RPMI8226 (cell line): ENCODE results near the gene ESR1.
"Not testable (repeated sequence)": the region's sequence is repeated elsewhere in the genome, so short reads cannot be mapped to it uniquely, and the experiment has no call there.

Source experiments
- DNase-seq: peaks from one replicate; pipeline ENCODE4 v3.0.0-alpha.2; 2015

The ESR1 gene

GRCh38 chr6:152062476-152062875 lies 255.0 kb downstream of the ESR1 start:
- no peak for DNase-seq

DNA sequence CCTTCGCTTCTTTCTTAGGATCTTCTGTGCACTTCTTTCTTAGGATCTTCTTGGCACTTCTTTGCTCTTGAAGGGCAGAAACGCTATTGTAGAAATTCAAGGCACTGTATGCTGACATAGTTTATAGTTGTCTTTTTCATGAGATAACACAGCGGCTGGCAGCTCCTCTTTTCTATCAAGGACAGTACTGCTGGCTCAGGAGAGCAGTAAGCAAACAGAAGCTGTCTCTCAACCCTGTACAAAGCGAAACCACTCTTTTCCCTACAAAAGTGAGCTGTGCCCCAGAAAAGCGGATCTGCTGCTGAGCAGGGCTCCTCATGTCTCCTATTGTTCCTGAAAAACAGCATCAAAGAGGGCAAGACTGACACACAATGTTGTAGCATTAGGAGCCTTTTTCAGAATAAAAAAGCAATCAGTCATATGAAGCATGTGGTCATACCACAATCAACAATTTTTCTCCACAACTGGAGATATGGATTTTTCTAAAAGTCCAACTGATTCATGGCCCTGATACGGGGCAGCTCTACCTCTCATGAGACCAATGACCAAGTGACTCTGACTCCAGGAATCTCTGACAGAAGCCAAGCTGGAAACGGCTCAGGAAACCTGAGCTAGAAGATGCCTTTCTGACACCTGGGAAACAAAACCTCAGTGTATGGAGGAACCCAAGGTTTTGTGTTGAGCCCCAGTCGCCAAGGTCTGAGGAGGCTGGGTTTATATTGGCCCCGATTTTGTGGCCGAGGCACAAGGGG lies 255.9 kb downstream of the ESR1 start:
- peak; percentile 6 for DNase-seq

GRCh38 chr6:152068622-152069261 lies 261.3 kb downstream of the ESR1 start:
- DNase-seq = no peak

DNA sequence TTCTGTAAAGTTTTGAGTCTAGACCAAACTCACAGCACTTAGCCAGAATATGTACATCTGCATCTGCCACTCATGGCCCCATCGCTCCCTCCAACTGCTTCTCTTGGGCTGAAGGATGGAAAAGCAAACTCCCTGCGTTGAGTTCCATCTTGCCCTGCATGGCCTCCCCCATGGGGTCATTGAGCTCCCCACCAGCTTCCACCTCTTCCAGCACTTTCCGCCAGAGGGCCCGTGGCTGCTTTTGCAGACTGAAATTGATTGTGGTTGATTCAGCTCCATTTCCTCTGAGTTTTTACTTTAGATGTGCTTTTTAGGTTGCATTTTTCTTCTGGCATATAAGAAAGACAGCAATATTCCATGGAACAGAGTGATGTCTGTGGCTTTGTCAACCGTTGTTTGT lies 263.1 kb downstream of the ESR1 start:
- DNase-seq = no peak

DNA sequence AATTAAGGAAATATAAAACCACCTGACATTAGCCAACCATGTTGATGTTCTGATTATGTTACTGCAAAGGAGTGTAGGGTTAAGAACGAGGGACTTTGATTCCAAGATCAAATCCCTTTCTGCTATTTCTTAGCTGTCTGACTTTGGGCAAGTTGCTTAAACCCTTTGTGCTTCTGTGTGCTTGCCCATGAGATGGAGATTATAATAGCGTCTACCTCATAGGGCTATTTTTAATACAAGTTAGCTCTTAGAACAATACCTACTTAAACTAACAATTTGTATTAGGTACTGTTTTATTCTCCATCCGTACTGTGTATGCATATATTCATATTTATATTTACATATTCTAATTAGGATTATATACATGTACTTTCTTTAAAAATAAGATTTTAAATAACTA lies 263.8 kb downstream of the ESR1 start:
- DNase-seq = no peak

DNA sequence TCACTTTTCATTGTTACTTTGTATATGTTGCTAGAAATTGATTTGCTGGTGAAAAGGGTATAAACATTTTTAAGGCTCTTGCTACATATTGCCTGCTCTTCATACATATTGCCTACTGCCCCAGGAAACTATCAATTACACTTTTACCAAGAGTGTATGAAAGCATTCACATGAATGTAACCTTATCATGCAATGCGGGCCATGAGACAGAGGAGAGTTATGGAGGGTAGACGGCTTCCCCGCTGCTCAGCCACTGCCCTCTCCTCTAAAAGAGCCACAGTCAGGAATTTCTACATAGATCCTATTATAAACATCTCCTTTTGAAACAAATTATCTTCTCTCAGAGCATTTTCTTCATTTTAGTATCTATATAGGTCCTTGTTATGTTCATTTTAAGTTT lies 264.4 kb downstream of the ESR1 start:
- DNase-seq = no peak

GRCh38 chr6:152076242-152076641 lies 268.8 kb downstream of the ESR1 start:
- not testable (repeated sequence) for DNase-seq

- no peak for DNase-seq
Measured at GRCh38 chr6:152078001-152078400, 270.5 kb downstream of the ESR1 start.

DNA sequence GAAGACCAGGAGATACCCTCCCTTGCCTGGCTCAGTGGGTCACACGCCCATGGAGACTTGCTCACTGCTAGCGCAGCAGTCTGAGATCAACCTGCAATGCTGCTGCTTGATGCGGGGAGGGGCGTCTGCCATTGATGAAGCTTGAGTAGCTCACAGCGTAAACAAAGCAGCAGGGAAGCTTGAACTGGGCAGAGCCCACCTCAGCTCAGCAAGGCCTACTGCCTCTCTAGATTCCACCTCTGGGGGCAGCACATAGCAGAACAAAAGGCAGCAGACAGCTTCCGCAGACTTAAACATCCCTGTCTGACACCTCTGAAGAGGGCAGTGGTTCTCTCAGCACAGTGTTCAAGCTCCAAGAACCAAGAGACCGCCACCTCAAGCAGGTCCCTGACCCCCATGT lies 271.3 kb downstream of the ESR1 start:
- DNase-seq = no peak

- DNase-seq = no peak
Measured at GRCh38 chr6:152085451-152085921, 278.0 kb downstream of the ESR1 start.

GRCh38 chr6:152086223-152086873 lies 278.9 kb downstream of the ESR1 start:
- no peak for DNase-seq

GRCh38 chr6:152087096-152087495 lies 279.6 kb downstream of the ESR1 start:
- DNase-seq = no peak

DNA sequence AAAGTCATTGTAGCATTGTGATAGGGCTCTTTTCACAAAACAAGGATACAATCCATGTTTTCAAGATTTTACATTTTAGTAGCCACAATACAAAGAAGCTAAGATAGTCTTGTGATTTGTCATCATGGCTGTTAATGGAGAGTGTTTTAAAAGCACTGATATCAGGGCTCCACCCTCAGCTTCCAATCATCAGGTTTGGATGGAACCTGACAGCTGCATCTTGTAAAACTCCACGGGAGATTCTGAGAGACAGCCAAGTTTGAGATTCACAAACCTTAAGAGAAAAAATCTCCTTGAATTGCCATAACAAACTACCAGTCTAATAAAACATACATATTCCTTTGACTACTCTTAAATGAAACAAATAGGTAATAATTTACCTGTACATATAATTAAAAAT lies 280.2 kb downstream of the ESR1 start:
- DNase-seq = no peak

DNA sequence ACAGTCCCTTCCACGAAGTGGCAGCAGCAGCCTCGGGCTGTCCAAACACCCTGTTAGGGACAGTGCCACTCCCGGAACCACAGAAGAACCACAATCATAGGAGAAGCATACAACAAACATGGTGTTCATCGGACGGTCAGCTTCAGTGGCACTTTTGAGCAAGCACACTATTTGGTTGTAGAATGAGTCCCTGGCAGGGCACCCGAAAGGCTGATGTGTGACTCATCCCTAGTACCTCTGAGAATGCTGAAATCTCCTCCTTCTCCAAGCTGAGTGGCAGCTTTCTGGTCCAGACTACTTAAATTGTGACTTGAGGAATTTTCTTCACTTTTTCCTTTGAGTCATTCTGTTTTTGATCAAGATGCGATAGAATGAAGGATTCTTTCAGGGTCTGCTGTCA lies 282.5 kb downstream of the ESR1 start:
- DNase-seq = no peak

DNA sequence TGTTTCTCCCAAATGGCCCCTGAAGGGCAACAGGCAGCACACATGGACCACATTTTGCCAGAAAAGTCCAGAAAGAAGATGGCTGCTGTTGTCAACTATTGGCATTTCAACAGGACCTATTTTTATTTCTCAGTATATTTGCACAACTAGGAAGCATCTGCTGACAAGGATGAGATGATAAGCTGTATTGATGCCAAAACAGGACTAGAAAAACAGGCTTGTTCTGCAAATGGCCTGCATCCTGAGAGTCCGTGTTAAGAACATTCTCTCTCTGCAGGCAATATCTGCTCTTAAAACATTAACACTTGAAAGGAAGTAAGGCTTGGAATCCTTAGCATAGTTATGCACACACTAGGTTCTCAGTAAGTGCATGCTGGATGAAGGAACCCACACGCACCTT lies 283.7 kb downstream of the ESR1 start:
- DNase-seq = no peak

- DNase-seq = no peak
Measured at GRCh38 chr6:152091851-152092341, 284.4 kb downstream of the ESR1 start.

DNA sequence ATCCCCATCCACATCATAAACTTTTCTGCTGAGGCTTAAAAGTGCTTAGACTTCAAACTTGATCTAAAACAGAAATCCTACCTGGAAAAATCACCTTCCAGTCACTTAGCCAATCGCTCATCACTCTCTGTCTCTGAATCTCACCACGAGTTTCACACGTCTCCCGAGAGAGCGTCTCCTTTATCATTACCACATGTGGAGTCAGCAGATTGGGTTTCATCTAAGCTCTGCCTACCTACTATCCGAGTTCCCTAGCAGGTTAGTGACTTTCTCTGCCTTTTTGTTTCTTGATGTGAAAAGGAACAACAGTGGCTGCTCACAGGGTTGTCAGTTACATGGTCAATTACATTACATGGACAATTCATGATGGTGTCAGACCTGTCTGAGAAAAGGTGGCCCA lies 286.2 kb downstream of the ESR1 start:
- no peak for DNase-seq

- no peak for DNase-seq
Measured at GRCh38 chr6:152094276-152094675, 286.8 kb downstream of the ESR1 start.

DNA sequence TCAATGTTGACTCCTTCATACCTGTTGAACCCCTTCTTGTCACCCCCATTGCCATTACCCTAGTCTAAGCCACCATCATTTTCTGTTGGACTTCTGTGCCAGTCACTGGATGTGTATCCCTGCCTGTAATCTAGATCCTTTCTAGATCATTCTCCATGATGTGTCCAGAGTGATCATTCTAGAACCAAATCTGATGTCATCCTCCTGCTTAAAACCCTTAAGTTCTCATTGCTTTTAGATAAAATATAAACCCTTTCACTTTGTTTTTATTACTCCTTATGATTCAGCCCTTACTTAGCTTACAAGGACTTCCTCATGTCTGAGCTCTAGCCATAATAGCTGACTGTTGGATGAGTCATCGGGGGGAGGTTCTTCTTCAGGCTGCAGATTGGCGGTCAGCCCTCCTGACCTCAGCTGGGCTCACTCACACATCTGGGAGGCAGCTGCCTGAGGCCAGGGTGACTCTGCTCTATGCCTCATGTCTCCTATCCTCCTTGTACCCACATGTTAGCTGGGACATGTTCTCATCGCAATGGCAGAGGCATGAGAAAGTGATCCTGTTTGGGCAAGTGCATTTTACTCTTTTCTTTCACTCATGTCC lies 287.6 kb downstream of the ESR1 start:
- peak; percentile 45 for DNase-seq

GRCh38 chr6:152096863-152097496 lies 289.5 kb downstream of the ESR1 start:
- DNase-seq = no peak

DNA sequence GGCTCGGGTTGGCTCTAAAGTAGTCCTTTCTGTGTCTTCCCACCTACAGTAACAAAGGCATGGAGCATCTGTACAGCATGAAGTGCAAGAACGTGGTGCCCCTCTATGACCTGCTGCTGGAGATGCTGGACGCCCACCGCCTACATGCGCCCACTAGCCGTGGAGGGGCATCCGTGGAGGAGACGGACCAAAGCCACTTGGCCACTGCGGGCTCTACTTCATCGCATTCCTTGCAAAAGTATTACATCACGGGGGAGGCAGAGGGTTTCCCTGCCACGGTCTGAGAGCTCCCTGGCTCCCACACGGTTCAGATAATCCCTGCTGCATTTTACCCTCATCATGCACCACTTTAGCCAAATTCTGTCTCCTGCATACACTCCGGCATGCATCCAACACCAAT lies 291.2 kb downstream of the ESR1 start:
- no peak for DNase-seq

- no peak for DNase-seq
Measured at GRCh38 chr6:152099446-152100182, 292.1 kb downstream of the ESR1 start.
